Measurements from ENCODE around the gene BEX4. TPM values are rescaled to one million over a fixed set of nuclear protein-coding genes. Genes with fewer than 3 reads are reported as not detected.

BEX4 gene
- total and polyA plus RNA-seq, 2 of the 13 experiments (the other 11 are each of a cell fraction or from before 2014, with no cell fraction given), result not detected

GRCh38 chrX:103177556-103177955 is 37.4 kb upstream of the BEX4 start:
- ChIA-PET POLR2A (no interaction called here), CTCF (ENCODE audit: low intra/inter-chr PET ratio, low total read pairs) (no interaction called here)
- FAIRE-seq (no peak), DNase-seq (ENCODE audit: low spot score) (no peak), ATAC-seq (no peak)
- H2AFZ ChIP-seq (ENCODE audit: low read length), result no peak overlapping the region
- no peak overlapping the region for H3K27ac ChIP-seq (ENCODE audit: extremely low read length, insufficient read depth, low read length)
- no peaks in the 10 kb centered on the region for H3K79me2 ChIP-seq (ENCODE audit: insufficient read depth, low read length)
- no peak overlapping the region for H3K4me3 ChIP-seq (replicated peaks in 1 of 3; ENCODE audit: insufficient read depth in 1 of 3, low read depth in 2 of 3, low read length in 3 of 3)
- no peaks in the 10 kb centered on the region for H3K9me3 ChIP-seq (ENCODE audit: low read length)
- in situ Hi-C loops (cut with HindIII; ENCODE audit: extremely low pct_ligation_motif_present, low pct_unique_long_range_greater_than_20kb), result loop anchor here (10.0 kb wide), 1 partner anchor 233 kb away; no protein-coding TSS in a partner anchor
- H3K9ac ChIP-seq (ENCODE audit: insufficient read depth, low read depth, low read length), result no peak overlapping the region
- no peaks in the 10 kb centered on the region for H3K27me3 ChIP-seq (ENCODE audit: control insufficient read depth in 1 of 2, insufficient read depth in 2 of 2, low read length in 2 of 2)
- no peaks in the 10 kb centered on the region for H3K36me3 ChIP-seq (replicated peaks in 1 of 2; ENCODE audit: control insufficient read depth in 1 of 2, insufficient read depth in 2 of 2, low read length in 2 of 2)
- TF ChIP-seq ATM (IDR thresholded peaks at IDR 0.05; ENCODE audit: borderline replicate concordance), result no peak
- no peak for TF ChIP-seq ZNF704 (CRISPR knock-in tag; IDR thresholded peaks at IDR 0.05; ENCODE audit: borderline replicate concordance)
- no peak for TF ChIP-seq CHD4 (IDR thresholded peaks at IDR 0.05; ENCODE audit: borderline replicate concordance, low read length)
- TF ChIP-seq ZC3H13 (CRISPR knock-in tag; IDR thresholded peaks at IDR 0.05), result no peak
- no TSS peak for BruUV-seq (replicated peaks)
- no peak overlapping the region for H3K4me2 ChIP-seq (ENCODE audit: low read depth, low read length)
- intact Hi-C loops (cut with micrococcal nuclease; ENCODE audit: unreplicated experiment), result no loop called here
- no peaks in the 10 kb centered on the region for H4K20me1 ChIP-seq (ENCODE audit: insufficient read depth, low read length)
- H3K4me1 ChIP-seq (ENCODE audit: insufficient read depth, low read length), result no peaks in the 10 kb centered on the region

- Histone ChIP-seq H3K36me3 (replicated peaks in 1 of 2; ENCODE audit: control insufficient read depth in 1 of 2, insufficient read depth in 2 of 2, low read length in 2 of 2) (no peaks in the 10 kb centered on the region), H3K9ac (ENCODE audit: insufficient read depth, low read depth, low read length) (no peak overlapping the region), H3K79me2 (ENCODE audit: insufficient read depth, low read length) (no peaks in the 10 kb centered on the region), H3K4me2 (ENCODE audit: low read depth, low read length) (no peak overlapping the region), H3K9me3 (ENCODE audit: low read length) (no peaks in the 10 kb centered on the region), H2AFZ (ENCODE audit: low read length) (no peak overlapping the region), H3K27me3 (ENCODE audit: control insufficient read depth in 1 of 2, insufficient read depth in 2 of 2, low read length in 2 of 2) (no peaks in the 10 kb centered on the region), H4K20me1 (ENCODE audit: insufficient read depth, low read length) (no peaks in the 10 kb centered on the region), H3K4me3 (replicated peaks in 1 of 3; ENCODE audit: insufficient read depth in 1 of 3, low read depth in 2 of 3, low read length in 3 of 3) (no peak overlapping the region), H3K4me1 (ENCODE audit: insufficient read depth, low read length) (no peaks in the 10 kb centered on the region), H3K27ac (ENCODE audit: extremely low read length, insufficient read depth, low read length) (no peak overlapping the region)
- no TSS peak for BruUV-seq (replicated peaks)
- no peak for DNase-seq (ENCODE audit: low spot score)
- ChIA-PET CTCF (ENCODE audit: low intra/inter-chr PET ratio, low total read pairs) (no interaction called here), POLR2A (no interaction called here)
- no peak for FAIRE-seq
- TF ChIP-seq ZNF766 (CRISPR knock-in tag; IDR thresholded peaks at IDR 0.05; ENCODE audit: borderline replicate concordance) (no peak), ZNF674 (CRISPR knock-in tag; IDR thresholded peaks at IDR 0.05; ENCODE audit: low read depth) (no peak), RORA (CRISPR knock-in tag; IDR thresholded peaks at IDR 0.05) (no peak), ZNF878 (CRISPR knock-in tag; IDR thresholded peaks at IDR 0.05) (no peak), ZNF124 (CRISPR knock-in tag; IDR thresholded peaks at IDR 0.05) (no peak)
- in situ Hi-C loops (cut with HindIII; ENCODE audit: extremely low pct_ligation_motif_present, low pct_unique_long_range_greater_than_20kb), result no loop called here
- no peak for ATAC-seq
- intact Hi-C loops (cut with micrococcal nuclease; ENCODE audit: unreplicated experiment), result no loop called here
- 0% methylated on average over 1 of the region's 9 CpGs for WGBS (ENCODE audit: low lambda C conversion rate)
Observed at GRCh38 chrX:103183912-103184311, 31.0 kb upstream of the BEX4 start.
